Heart left ventricle (tissue), 13 donors: Measurements from ENCODE around the gene WDFY3.

Source experiments
- CTCF ChIP-seq, 12 donors: fragments of 200-600 bp; sonication (generic) in 4 of 12; IDR thresholded peaks; one replicate each; pipeline versions ENCODE4 v1.5.0 to v1.8.0; 2018 to 2022; ENCODE audit warnings: antibody characterized with exemption in 12 of 12, mild to moderate bottlenecking in 5 of 12
- POLR2A ChIP-seq, 2 donors: fragments of 450-650 bp; IDR thresholded peaks; one replicate each; pipeline ENCODE4 v1.6.1; 2017; ENCODE audit warnings: antibody characterized with exemption in 2 of 2, mild to moderate bottlenecking in 2 of 2, moderate library complexity in 2 of 2
- donor health status: ischemic (EF 13 %, LVEDD 7.1; RV severe dilation, severe dysfunction).
- donor health status: DM: no; HTN: yes; CAD: no.
- donor health status: DM: no; HTN: no; CAD: no.
- donor health status: ischemic (EF 25% LVEDD 6.9; RV normal size, moderate dysfunction).
- donor health status: ischemic (EF 25% LVEDD 5.7; RV mildly dilated, moderate dysfunction).
- donor health status: ischemic (EF 35%, LVEDD 5.7; RV mildly dilated, moderate dysfunction).
- donor health status: nonischemic (EF 11% LVEDD 7.7; RV severe dilation, severe dysfunction).
- donor health status: DM: yes; HTN: yes; CAD: no.
- donor health status: PGD.
- donor health status: ischemic (EF 29% LVEDD 5.4; RV normal size, mild dysfunction).
- donor health status: nonischemic (EF 23%, LVEDD 6.1; RV moderate dilation, normal function).

GRCh38 chr4:84901740-84902281 lies 64.7 kb downstream of the WDFY3 start:
- TF ChIP-seq CTCF (IDR thresholded peaks at IDR 0.05) (no peak), POLR2A (IDR thresholded peaks at IDR 0.05) (no peak)
